Lung (tissue), 12 donors: ENCODE data around the gene C2CD2L. TPM values are rescaled to one million over a fixed set of nuclear protein-coding genes. Genes with fewer than 3 reads are reported as not detected.

ENCODE experiments used
- ATAC-seq: fragments of 200-7000 bp; cut with Tn5 transposase; one replicate; pipeline ENCODE4 v1.9.1; 2020; ENCODE audit warnings: moderate number of reproducible peaks; ENCODE audit not compliant: insufficient read depth, low FRiP score
- DNase-seq, 3 donors: peaks; one replicate each; pipeline ENCODE4 v3.0.0-alpha.2; 2013 to 2017
- H3K27ac ChIP-seq, 2 donors: one replicate each; pipeline ENCODE4 v1.5.1; 2013; ENCODE audit warnings: mild to moderate bottlenecking in 2 of 2, moderate library complexity in 2 of 2, control low read depth in 1 of 2, inconsistent platforms in 1 of 2, low read depth in 1 of 2, low read length in 1 of 2
- H3K27me3 ChIP-seq, 3 donors: one replicate each; pipeline ENCODE4 v1.5.1; 2013; ENCODE audit warnings: low read length in 2 of 3; ENCODE audit not compliant: control insufficient read depth in 3 of 3, insufficient read depth in 3 of 3
- H3K36me3 ChIP-seq, 4 donors: one replicate each; pipeline ENCODE4 v1.5.1; 2013; ENCODE audit warnings: low read length in 4 of 4, mild to moderate bottlenecking in 1 of 4, moderate library complexity in 1 of 4; ENCODE audit not compliant: control insufficient read depth in 4 of 4, insufficient read depth in 4 of 4
- H3K4me1 ChIP-seq, 5 donors: one replicate each; pipeline ENCODE4 v1.5.1; 2013; ENCODE audit warnings: low read length in 5 of 5, mild to moderate bottlenecking in 2 of 5, moderate library complexity in 1 of 5; ENCODE audit not compliant: control insufficient read depth in 5 of 5, insufficient read depth in 5 of 5
- H3K4me3 ChIP-seq: one replicate; pipeline ENCODE4 v1.5.1; 2013; ENCODE audit warnings: mild to moderate bottlenecking, control low read depth, moderate library complexity
- H3K9ac ChIP-seq, 2 donors: one replicate each; pipeline ENCODE4 v1.5.1; 2013; ENCODE audit warnings: low read length in 2 of 2, control low read depth in 1 of 2; ENCODE audit not compliant: insufficient read depth in 1 of 2
- H3K9me3 ChIP-seq, 4 donors: one replicate each; pipeline ENCODE4 v1.5.1; 2013; ENCODE audit warnings: low read length in 3 of 4, mild to moderate bottlenecking in 1 of 4, moderate library complexity in 1 of 4; ENCODE audit not compliant: control insufficient read depth in 4 of 4, insufficient read depth in 3 of 4
- WGBS, 2 donors: extraction: QIAGEN DNeasy Blood & Tissue Kit; methylation state at CpG; one replicate each; pipeline ENCODE4 v1.1.7; 2013; 5-methylcytosine and 5-hydroxymethylcytosine counted together
- polyA plus RNA-seq, 2 donors: library from polyadenylated mRNA; stranded (reverse); fragments of 200-250 nt; gene quantifications; one replicate each; pipeline ENCODE4 v1.2.1, GENCODE V29; 2013
- total RNA-seq, 2 donors: library from RNA; depleted of rRNA in 1 of 2; stranded (reverse); fragments of >200 nt in 1 of 2; gene quantifications; one replicate each; pipeline ENCODE4 v1.2.1, GENCODE V29; 2014 to 2021
- TF ChIP-seq, protein P1 (sequence below): IDR thresholded peaks from 2 replicates; pipeline ENCODE4 v1.5.1; 2012; ENCODE audit warnings: mild to moderate bottlenecking; ENCODE audit errors: control extremely low read depth, extremely low read depth
- donor health status: control.
- donor health status: control.
- donor health status: Bipolar disorder and iron deficiency.
- donor health status: healthy.
- donor health status: DM: yes; HTN: yes; CAD: no.

The C2CD2L gene
- total and polyA plus RNA-seq, 4 donors, result 6.5 to 20.7 (median 12.7) TPM

DNA sequence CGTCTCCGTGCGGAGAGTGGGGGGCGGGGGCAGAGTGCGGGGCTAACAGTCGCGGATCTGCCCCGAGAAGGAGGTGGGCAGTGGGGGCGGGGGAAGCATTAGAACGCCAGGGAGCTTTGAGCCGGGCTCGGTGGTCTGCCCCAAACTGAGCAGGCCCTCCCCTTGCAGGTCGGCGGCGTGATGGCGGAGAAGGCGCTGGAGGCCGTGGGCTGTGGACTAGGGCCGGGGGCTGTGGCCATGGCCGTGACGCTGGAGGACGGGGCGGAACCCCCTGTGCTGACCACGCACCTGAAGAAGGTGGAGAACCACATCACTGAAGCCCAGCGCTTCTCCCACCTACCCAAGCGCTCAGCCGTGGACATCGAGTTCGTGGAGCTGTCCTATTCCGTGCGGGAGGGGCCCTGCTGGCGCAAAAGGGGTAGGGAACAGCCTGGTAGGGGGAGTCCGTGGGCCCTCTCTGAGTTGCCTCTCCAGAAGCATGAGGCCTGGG is 42.7 kb downstream of the C2CD2L start:
- Histone ChIP-seq H3K9ac (no peak overlapping the region), H3K4me3 (no peak overlapping the region), H3K36me3 (no peaks in the 10 kb centered on the region), H3K9me3 (peaks cover 0 to 1% (median 0%) of the 10 kb centered on the region in 4 donors), H3K4me1 (peaks cover 0 to 15% (median 5%) of the 10 kb centered on the region in 5 donors), H3K27ac (no peak overlapping the region), H3K27me3 (peaks cover 0 to 31% (median 12%) of the 10 kb centered on the region in 3 donors)
- TF ChIP-seq, protein P1, sequence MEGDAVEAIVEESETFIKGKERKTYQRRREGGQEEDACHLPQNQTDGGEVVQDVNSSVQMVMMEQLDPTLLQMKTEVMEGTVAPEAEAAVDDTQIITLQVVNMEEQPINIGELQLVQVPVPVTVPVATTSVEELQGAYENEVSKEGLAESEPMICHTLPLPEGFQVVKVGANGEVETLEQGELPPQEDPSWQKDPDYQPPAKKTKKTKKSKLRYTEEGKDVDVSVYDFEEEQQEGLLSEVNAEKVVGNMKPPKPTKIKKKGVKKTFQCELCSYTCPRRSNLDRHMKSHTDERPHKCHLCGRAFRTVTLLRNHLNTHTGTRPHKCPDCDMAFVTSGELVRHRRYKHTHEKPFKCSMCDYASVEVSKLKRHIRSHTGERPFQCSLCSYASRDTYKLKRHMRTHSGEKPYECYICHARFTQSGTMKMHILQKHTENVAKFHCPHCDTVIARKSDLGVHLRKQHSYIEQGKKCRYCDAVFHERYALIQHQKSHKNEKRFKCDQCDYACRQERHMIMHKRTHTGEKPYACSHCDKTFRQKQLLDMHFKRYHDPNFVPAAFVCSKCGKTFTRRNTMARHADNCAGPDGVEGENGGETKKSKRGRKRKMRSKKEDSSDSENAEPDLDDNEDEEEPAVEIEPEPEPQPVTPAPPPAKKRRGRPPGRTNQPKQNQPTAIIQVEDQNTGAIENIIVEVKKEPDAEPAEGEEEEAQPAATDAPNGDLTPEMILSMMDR, result no peak
- ATAC-seq, result no peak
- DNase-seq, result no peak
- WGBS, 2 donors, result 24 to 34% methylated on average over 29 to 33 of the region's 33 CpGs

GRCh38 chr11:119152043-119152442 is 44.9 kb downstream of the C2CD2L start:
- Histone ChIP-seq H3K9ac (no peak overlapping the region), H3K36me3 (no peaks in the 10 kb centered on the region), H3K27me3 (peaks cover 0 to 27% (median 10%) of the 10 kb centered on the region in 3 donors), H3K4me3 (no peak overlapping the region), H3K9me3 (peaks cover 0 to 1% (median 0%) of the 10 kb centered on the region in 4 donors), H3K4me1 (peaks cover 0 to 15% (median 5%) of the 10 kb centered on the region in 5 donors), H3K27ac (no peak overlapping the region)
- WGBS, 2 donors, result 78 to 79% methylated on average over 9 of the region's 9 CpGs
- DNase-seq, result no peak
- TF ChIP-seq, protein P1, result no peak
- no peak for ATAC-seq

- Histone ChIP-seq H3K27ac (no peak overlapping the region), H3K4me3 (no peak overlapping the region), H3K9ac (no peak overlapping the region), H3K36me3 (no peaks in the 10 kb centered on the region), H3K27me3 (peaks cover 0 to 24% (median 10%) of the 10 kb centered on the region in 3 donors), H3K4me1 (peaks cover 0 to 15% (median 5%) of the 10 kb centered on the region in 5 donors), H3K9me3 (peaks cover 0 to 1% (median 0%) of the 10 kb centered on the region in 4 donors)
- TF ChIP-seq, protein P1, result no peak
- DNase-seq (no peak), ATAC-seq (no peak)
- 90 to 95% methylated on average over 4 of the region's 4 CpGs for WGBS, 2 donors
Measured at GRCh38 chr11:119152604-119153003, 45.5 kb downstream of the C2CD2L start.
